Measurements from ENCODE around the gene ARRB2. TPM values are rescaled to one million over a fixed set of nuclear protein-coding genes. Genes with fewer than 3 reads are reported as not detected.

Gene ARRB2
- total and polyA plus RNA-seq, 2 of the 13 experiments (the other 11 are each of a cell fraction or from before 2014, with no cell fraction given): 21.5 to 49.2 TPM

DNA sequence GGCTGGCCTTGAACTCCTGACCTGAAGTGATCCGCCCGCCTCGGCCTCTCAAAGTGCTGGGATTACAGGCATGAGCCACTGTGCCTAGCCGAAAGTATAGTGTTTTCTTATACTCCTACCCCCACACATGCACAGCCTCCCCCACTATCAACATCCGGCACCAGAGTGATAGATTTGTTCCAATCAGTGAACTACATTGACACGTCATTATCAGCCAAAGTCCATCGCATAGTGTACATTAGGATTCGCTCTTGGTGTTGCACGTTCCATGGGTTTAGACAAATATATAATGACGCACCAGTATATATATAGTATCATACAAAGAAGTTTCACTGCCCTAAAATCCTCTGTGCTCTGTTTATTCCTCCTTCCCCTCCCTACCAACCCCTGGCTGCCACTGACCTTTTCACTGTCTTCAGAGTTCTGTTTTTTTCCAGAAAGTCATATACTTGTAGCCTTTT, 49.4 kb downstream of the ARRB2 start (continued):
- TF ChIP-seq, protein P1, sequence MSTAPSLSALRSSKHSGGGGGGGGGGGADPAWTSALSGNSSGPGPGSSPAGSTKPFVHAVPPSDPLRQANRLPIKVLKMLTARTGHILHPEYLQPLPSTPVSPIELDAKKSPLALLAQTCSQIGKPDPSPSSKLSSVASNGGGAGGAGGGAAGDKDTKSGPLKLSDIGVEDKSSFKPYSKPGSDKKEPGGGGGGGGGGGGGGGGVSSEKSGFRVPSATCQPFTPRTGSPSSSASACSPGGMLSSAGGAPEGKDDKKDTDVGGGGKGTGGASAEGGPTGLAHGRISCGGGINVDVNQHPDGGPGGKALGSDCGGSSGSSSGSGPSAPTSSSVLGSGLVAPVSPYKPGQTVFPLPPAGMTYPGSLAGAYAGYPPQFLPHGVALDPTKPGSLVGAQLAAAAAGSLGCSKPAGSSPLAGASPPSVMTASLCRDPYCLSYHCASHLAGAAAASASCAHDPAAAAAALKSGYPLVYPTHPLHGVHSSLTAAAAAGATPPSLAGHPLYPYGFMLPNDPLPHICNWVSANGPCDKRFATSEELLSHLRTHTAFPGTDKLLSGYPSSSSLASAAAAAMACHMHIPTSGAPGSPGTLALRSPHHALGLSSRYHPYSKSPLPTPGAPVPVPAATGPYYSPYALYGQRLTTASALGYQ (CRISPR knock-in tag; IDR thresholded peaks at IDR 0.05): peak; percentile 78; the same call in 1 of the 2 replicates
- TF ChIP-seq ZNF563 (CRISPR knock-in tag; IDR thresholded peaks at IDR 0.05) (no peak), SP4 (CRISPR knock-in tag; IDR thresholded peaks at IDR 0.05) (0 out of 2 replicates have a peak, but pooled peaks have one; percentile 29), ZNF335 (CRISPR knock-in tag; IDR thresholded peaks at IDR 0.05) (no peak), ZNF20 (CRISPR knock-in tag; IDR thresholded peaks at IDR 0.05) (no peak), PITX1 (CRISPR knock-in tag; IDR thresholded peaks at IDR 0.05) (peak; percentile 96), HOXA3 (CRISPR knock-in tag; IDR thresholded peaks at IDR 0.05) (peak; percentile 92), ZMYM2 (CRISPR knock-in tag; IDR thresholded peaks at IDR 0.05) (peak; percentile 91)
- TF ChIP-seq, protein P2, sequence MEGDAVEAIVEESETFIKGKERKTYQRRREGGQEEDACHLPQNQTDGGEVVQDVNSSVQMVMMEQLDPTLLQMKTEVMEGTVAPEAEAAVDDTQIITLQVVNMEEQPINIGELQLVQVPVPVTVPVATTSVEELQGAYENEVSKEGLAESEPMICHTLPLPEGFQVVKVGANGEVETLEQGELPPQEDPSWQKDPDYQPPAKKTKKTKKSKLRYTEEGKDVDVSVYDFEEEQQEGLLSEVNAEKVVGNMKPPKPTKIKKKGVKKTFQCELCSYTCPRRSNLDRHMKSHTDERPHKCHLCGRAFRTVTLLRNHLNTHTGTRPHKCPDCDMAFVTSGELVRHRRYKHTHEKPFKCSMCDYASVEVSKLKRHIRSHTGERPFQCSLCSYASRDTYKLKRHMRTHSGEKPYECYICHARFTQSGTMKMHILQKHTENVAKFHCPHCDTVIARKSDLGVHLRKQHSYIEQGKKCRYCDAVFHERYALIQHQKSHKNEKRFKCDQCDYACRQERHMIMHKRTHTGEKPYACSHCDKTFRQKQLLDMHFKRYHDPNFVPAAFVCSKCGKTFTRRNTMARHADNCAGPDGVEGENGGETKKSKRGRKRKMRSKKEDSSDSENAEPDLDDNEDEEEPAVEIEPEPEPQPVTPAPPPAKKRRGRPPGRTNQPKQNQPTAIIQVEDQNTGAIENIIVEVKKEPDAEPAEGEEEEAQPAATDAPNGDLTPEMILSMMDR (CRISPR knock-in tag; IDR thresholded peaks at IDR 0.05): no peak
- TF ChIP-seq, protein P3, sequence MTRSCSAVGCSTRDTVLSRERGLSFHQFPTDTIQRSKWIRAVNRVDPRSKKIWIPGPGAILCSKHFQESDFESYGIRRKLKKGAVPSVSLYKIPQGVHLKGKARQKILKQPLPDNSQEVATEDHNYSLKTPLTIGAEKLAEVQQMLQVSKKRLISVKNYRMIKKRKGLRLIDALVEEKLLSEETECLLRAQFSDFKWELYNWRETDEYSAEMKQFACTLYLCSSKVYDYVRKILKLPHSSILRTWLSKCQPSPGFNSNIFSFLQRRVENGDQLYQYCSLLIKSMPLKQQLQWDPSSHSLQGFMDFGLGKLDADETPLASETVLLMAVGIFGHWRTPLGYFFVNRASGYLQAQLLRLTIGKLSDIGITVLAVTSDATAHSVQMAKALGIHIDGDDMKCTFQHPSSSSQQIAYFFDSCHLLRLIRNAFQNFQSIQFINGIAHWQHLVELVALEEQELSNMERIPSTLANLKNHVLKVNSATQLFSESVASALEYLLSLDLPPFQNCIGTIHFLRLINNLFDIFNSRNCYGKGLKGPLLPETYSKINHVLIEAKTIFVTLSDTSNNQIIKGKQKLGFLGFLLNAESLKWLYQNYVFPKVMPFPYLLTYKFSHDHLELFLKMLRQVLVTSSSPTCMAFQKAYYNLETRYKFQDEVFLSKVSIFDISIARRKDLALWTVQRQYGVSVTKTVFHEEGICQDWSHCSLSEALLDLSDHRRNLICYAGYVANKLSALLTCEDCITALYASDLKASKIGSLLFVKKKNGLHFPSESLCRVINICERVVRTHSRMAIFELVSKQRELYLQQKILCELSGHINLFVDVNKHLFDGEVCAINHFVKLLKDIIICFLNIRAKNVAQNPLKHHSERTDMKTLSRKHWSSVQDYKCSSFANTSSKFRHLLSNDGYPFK (CRISPR knock-in tag; IDR thresholded peaks at IDR 0.05; ENCODE audit: borderline replicate concordance): peak; percentile 40; the same call in 1 of the 2 replicates
- TF ChIP-seq, protein P4, sequence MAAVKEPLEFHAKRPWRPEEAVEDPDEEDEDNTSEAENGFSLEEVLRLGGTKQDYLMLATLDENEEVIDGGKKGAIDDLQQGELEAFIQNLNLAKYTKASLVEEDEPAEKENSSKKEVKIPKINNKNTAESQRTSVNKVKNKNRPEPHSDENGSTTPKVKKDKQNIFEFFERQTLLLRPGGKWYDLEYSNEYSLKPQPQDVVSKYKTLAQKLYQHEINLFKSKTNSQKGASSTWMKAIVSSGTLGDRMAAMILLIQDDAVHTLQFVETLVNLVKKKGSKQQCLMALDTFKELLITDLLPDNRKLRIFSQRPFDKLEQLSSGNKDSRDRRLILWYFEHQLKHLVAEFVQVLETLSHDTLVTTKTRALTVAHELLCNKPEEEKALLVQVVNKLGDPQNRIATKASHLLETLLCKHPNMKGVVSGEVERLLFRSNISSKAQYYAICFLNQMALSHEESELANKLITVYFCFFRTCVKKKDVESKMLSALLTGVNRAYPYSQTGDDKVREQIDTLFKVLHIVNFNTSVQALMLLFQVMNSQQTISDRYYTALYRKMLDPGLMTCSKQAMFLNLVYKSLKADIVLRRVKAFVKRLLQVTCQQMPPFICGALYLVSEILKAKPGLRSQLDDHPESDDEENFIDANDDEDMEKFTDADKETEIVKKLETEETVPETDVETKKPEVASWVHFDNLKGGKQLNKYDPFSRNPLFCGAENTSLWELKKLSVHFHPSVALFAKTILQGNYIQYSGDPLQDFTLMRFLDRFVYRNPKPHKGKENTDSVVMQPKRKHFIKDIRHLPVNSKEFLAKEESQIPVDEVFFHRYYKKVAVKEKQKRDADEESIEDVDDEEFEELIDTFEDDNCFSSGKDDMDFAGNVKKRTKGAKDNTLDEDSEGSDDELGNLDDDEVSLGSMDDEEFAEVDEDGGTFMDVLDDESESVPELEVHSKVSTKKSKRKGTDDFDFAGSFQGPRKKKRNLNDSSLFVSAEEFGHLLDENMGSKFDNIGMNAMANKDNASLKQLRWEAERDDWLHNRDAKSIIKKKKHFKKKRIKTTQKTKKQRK (IDR thresholded peaks at IDR 0.05; ENCODE audit: low read length): no peak
- TF ChIP-seq, protein P5, sequence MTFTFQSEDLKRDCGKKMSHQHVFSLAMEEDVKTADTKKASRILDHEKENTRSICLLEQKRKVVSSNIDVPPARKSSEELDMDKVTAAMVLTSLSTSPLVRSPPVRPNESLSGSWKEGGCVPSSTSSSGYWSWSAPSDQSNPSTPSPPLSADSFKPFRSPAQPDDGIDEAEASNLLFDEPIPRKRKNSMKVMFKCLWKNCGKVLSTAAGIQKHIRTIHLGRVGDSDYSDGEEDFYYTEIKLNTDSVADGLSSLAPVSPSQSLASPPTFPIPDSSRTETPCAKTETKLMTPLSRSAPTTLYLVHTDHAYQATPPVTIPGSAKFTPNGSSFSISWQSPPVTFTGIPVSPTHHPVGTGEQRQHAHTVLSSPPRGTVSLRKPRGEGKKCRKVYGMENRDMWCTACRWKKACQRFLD (CRISPR knock-in tag; IDR thresholded peaks at IDR 0.05; ENCODE audit: borderline replicate concordance): no peak
- TF ChIP-seq, protein P6, sequence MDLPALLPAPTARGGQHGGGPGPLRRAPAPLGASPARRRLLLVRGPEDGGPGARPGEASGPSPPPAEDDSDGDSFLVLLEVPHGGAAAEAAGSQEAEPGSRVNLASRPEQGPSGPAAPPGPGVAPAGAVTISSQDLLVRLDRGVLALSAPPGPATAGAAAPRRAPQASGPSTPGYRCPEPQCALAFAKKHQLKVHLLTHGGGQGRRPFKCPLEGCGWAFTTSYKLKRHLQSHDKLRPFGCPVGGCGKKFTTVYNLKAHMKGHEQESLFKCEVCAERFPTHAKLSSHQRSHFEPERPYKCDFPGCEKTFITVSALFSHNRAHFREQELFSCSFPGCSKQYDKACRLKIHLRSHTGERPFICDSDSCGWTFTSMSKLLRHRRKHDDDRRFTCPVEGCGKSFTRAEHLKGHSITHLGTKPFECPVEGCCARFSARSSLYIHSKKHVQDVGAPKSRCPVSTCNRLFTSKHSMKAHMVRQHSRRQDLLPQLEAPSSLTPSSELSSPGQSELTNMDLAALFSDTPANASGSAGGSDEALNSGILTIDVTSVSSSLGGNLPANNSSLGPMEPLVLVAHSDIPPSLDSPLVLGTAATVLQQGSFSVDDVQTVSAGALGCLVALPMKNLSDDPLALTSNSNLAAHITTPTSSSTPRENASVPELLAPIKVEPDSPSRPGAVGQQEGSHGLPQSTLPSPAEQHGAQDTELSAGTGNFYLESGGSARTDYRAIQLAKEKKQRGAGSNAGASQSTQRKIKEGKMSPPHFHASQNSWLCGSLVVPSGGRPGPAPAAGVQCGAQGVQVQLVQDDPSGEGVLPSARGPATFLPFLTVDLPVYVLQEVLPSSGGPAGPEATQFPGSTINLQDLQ (CRISPR knock-in tag; IDR thresholded peaks at IDR 0.05): 0 out of 2 replicates have a peak, but pooled peaks have one; percentile 25

Data from HepG2 (cell line).